NCI-H2171 (cell line): ENCODE measurements around the gene CEP85.
A peak's percentile ranks its signal among the peaks of the same experiment; 100 is the strongest.
"Not testable (repeated sequence)": the region's sequence is repeated elsewhere in the genome, so short reads cannot be mapped to it uniquely, and the experiment has no call there.

Experiments
- DNase-seq: peaks from one replicate; lab custom pipeline; 2025; lab: John Stamatoyannopoulos, UW

CEP85 gene

DNA sequence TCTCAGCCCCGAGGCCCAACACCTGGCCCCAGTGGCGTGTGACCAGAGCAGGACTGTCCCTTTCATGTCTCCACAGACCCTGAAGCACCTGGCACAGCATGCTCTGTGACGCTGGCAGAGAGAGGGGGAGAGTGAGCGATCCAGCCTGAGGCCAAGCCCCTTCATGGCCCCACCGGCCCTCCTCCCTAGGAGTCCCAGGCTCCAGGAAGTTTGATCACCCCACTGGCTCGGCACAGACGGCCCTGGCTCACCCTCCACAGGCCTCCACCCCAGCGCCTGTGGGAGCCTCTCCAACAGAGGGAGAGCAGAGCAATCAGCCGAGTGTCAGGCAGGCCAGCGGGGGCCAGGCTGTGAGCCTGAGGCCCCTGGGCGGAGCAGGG, 56.9 kb downstream of the CEP85 start:
- no peak for DNase-seq

DNA sequence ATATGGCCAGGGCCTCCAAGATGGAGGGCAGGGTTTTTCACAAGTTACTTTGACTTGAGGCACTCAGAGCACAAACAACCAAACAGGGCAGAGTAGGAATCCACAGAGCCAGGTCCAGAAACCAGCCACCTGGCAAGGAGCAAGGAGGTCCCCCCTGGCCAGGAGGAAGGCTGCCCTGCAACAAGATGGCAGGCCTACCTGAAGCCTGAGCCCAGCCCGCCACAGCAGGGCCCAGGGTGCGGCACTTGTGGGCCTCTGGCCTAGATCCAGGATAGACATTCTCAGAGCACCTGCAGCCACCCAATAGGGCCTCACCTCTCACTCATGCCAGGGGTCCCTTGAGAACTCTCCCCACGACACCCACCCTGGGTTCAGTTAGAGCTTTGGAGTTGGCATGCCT, 57.4 kb downstream of the CEP85 start:
- DNase-seq = no peak

DNA sequence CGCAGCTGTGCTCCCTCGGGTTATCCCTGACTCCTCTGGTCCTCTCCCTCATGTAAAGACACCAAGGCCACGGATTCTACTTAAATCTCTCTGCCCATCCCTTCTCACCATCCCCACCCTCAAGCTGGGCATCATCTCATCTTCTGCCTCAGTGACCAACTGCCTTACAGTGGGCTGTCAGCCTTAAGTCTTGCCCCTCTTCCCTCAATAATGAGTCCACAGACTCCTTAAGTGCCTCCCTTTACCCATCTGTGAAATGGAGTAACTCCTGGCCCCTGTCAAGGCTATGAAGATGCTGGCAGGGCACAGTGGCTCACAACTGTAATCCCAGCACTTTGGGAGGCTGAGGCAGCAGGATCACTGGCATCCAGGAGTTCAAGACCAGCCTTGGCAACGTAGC, 57.9 kb downstream of the CEP85 start:
- no peak for DNase-seq

DNA sequence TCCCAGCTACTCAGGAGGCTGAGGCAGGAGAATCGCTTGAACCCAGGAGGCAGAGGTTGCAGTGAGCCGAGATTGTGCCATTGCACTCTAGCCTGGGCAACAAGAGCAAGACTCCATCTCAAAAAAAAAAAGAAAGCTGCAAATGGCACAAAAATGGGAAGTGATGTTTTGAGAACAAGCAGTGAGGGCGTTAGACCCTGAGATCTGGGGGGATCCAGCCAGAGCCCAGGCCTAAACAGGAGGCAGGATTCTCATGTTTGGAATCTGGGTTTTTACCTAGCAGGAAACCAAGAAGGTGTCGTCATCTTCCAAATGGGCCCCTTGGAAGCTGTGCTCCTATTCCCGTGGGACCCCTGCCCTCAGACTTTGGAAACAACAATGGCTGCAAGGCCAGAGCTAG, 58.7 kb downstream of the CEP85 start:
- not testable (repeated sequence) for DNase-seq

DNA sequence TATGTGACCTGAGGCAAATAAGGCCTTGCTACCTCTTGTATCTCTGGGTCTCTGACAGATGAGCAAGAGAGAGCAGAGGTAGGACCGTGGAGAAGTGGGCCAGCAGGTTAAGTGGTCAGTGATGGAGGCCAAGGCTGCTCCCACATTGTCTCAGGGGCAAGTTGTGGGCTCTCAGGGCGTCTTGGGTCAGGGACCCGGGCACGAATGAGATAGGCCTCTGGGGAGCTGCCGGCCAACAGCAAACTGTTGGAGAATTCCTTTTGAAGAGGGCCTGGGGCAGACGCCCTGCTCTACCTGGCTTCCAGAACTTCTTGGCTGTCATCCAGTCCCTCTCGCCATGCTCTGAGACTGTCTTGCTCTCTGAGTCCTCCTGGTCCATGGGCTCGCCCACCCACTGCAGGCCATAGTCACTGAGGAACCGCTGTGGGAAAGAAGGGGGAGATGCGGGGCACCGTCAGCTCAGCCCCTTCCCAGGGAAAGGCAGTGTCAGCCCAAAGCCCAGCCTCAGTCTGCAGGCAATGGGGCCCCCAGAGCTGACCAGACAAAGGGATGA, 60.0 kb downstream of the CEP85 start:
- no peak for DNase-seq

DNA sequence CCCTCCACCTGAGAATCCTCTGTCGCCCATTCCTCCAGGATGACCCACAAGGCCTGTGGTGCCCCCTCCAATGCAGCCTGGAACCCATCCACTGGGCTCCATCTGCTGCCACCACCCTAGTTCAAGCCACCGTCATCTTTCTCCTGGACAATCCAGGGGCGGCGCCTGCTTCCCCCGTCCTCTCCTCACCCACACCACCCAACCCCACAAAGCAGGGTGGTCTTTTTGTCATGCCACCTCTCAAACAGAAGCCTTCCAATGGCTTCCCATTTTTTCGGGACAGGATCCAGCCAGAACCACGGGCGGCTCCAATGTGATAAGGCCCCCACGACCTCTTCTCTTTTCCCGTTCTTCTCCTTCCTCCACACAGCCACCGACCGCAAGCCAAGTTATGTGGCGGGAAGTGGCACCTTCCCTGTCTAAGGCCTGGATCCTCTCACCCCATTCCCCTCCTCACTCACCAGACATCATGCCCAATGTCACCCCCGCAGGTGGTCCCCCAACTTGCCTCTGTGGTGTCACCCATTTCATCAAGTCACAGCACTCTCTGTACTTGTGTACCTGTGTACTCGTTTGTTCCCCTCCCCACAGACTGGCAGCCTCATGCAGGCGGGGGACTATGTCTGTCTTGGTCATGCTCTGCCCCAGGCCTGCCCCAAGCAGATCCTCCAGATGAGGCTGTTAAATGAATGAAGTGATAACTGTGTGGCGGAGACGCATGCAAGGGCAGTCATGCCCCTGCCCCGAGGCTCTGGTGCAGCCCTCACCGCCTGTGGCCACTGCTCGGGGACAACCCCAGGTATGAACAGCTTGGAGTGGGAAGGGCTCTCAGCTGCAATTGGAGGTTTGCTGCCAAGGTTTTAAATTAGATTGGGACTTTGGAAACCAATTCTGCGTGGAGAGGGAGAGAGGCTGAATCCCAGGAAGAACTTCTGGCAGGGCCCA, 61.5 kb downstream of the CEP85 start:
- no peak for DNase-seq

DNA sequence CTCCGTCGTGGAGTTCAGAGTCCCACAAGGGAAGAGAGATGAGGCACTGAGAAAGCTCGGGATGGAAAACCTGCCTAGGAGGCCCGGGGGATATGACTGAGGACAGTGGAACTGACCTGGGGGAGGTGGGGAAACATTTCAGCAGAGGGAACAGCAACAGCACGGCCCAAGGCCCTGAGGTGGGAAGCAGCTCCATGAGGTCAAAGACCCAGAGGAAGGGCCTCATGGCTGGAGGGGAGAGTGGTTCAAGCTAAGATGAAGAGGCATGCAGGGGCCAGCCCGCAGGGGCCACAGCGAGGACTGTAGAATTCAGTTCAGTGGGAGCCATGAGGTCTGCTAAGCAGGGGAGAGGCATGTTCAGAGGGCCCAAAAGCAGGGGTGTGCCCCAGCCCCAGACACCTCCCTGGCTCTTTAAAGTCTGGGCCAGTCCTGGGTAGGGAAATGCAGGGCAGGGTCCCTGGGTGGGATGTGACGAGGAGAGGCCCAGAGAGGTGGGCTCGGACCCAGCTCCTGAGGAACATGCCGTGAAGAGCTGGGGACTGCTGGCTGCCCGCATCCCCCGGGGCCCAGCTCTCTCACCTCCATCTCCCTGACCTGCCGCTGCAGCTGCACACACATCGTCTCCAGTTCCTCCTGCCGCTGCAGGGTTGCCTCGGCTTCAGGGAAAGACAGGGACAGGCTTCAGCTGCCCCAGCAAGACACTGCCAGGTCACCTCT, 62.5 kb downstream of the CEP85 start:
- DNase-seq = no peak

DNA sequence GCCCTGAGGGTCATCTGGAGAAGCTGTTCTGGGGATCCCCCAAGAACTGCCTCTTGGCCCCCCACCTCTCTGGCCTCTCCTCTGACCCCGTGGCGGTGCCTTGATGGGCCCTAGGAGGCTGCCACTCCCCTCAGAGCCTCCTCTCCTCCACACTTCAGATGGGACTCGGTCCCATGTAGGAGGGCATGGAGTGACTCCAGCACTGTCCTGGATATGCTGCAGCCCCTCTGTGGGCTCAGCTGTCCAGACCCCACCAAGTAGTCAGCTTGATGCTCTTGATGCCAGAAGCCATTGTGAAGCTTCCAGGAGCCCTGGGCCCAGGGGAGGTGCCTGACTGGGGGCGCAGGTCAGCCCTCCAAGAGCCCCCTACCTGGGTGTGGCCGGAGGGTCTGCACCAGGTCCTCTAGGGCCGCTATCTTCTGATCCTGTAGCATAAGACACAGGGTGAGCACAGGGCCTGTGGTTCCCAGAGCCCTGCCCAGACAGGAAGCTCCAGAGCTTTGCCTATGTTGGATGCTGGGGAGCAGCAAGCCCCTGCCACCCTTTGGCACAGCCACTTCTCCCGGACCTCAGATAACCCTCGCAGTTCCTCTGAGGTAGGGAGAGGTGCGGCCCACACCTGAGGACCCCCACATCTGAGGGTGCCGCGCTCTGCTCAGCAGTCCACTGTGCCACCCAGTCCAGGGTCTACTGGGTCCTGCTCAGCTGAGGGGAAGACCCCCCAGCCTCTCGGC, 63.2 kb downstream of the CEP85 start:
- no peak for DNase-seq

DNA sequence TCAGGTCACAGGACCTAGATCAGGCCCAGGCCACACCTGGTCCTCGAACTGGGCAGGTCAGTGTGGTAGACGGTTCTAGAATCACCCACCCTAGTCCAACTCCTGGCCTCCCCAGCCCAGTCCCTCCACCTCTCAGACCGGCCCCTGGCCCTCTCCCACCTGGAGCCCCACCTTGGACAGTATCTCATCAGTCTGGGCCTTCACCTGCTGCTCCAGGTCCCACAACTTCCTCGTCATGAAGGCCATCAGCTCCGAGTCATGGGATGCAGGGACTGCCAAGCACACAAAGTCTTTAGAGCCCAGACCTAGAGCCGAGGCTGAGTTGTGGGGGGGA, 63.8 kb downstream of the CEP85 start:
- no peak for DNase-seq

DNA sequence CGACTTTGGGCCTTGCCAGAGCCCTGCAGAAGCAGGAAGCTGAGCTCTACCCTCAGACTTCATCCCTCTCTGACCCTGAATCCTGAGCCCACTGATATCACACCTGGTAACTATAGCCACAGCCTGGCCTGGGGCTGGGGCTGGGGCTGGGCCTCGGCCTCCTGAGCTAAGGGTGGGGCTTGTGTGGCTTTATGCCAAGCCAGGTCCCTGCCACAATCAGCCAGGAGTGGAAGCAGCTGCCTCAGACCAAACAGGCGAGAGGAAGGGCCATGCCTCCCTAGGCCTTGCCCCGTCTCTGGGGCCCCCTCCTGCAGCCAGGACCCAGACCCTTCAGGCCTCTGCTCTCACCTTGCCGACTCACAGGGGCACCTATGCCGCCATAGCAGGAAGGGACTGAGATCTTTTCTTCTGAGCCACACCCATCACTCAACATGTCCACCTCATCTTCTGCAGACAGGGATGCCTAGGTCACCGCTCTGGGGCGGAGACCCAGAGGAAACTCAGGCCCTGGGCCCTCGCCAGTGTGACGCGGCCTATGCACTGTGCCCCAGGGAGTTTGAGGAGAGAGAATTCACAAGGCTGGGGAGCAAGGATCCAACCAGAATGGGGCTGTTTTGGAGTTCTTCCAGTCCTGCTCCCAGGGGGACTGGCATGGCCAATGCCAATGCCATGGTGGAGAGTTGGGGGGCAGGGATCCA, 66.7 kb downstream of the CEP85 start:
- DNase-seq = no peak

DNA sequence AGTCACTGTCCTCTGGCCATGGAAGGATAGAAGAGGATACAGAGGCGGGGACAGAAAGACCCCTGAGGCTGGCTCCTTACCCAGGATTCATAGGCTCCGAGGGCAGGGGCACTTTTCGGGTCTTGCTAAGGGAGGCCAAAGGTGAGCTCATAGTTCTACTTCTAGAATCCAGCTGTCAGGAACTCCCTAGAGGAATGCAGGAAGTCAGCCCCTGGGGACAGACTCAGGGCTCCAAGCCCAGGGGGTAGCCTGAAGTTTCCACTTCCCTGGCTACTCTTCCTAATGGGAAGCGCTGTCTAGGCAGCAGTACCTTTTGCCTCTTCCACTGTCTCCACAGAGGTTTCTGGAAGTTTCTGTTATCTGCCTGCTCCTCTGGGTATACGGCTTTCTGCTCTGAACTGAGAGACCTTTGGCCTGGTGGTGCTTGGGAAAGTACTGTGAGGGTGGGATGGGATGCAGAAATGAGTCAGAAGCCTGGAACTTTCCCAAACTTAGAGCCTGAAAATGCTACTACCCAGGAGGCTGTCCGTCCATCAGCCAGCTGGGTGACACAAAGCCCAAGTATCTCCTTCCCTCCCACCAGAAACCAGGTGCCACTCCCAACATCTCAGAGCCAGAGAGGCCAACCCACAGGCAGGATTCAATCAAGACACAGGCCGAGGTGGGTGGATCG, 68.9 kb downstream of the CEP85 start:
- DNase-seq = peak; percentile 29

DNA sequence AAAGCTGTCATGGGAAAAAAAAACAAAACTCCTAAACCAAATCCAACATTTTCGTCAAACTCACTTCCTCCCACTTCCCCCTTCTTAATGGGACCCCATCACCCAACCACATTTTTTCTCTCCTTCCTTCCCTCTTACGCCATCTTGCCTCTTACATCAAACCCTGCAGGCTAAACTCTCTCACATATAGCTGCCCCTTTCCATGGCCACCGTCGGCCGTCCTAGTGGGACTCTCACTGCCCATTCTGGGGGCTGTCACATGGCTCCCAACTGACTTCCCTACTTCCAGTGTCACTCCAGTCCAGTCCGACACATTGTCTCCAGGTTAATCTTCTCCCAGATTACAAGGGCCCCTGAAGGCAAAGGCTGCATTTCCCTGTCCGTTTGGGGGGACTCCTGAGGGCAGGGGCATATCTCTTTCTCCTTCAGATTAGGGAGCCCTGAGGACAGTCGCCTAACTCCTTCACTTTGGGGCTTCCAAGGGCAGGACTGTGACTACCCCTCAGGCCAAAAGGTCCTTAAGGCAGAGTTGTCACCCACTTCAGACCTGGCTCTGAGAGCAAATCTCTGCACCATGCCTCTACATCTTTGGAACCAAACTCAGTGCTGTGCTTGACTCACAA, 71.8 kb downstream of the CEP85 start:
- no peak for DNase-seq

DNA sequence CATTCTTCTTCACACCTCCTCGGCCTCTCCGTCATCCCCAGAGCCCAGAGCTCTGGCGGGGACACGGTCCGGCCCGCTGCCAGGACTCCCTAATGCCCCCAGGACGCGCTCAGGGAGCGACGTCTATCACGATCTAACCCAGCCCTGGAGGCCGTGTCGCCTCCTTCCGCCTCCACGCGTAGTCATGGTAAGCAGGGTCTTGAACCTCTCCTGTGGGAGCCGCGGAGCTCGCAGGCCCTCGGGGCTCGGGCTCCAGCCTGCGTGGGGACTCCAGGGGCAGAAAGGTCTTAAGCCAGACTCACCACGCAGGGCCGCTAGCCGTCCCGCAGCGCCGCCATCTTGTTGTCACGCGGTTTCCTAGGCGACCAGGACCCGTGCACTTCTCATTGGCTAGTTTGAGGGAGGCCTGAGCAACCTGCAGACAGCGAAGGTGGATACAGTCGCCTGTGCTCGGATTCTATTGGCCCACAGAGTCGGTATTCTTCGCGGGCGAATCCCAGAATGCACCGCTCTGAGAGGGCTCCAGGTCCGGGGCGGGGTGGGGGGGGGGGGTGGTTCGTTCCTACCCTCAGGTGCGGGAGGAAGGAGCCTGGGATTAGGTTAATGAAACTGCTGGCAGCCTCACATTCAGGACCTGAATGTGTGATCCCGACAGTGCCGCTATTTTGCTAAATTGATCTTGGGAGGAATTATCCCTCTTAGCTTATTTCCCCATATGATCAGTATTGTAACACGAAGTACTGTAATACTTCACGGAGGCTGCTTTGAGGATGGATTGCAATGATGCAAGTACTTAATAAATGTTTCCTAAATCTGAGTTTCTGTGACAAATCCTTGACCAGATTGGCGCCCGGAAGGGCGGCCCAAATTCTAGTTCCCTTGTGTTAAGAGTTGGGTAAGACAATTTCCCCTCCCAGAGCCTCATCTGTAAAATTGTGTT, 72.6 kb downstream of the CEP85 start, which contains the start of gene UBXN11:
Gene UBXN11, minus strand, starts transcription at position 347 of the 940 bp plus-strand sequence. CDS start 3,753 bp downstream, outside the sequence.
- DNase-seq = peak; percentile 96

DNA sequence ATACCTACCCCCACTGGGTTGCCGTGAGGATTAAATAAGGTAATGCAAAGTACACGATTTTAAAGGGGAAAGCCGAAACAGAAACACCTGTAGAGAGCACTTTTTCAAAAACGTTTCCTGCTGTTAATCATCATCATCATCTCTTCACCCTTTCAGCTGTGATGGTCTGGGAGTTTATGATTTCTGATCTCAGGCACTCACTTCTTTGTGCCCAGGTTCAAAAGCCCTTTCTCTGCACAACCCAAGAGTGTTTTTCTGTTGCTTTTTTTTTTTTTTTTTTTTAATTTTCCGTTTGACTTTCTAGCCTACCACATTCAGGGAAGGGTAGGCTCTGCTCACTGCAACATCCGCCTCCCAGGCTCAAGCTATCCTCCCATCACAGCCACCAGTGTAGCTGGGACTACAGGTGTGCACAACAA, 73.4 kb downstream of the CEP85 start:
- no peak for DNase-seq

DNA sequence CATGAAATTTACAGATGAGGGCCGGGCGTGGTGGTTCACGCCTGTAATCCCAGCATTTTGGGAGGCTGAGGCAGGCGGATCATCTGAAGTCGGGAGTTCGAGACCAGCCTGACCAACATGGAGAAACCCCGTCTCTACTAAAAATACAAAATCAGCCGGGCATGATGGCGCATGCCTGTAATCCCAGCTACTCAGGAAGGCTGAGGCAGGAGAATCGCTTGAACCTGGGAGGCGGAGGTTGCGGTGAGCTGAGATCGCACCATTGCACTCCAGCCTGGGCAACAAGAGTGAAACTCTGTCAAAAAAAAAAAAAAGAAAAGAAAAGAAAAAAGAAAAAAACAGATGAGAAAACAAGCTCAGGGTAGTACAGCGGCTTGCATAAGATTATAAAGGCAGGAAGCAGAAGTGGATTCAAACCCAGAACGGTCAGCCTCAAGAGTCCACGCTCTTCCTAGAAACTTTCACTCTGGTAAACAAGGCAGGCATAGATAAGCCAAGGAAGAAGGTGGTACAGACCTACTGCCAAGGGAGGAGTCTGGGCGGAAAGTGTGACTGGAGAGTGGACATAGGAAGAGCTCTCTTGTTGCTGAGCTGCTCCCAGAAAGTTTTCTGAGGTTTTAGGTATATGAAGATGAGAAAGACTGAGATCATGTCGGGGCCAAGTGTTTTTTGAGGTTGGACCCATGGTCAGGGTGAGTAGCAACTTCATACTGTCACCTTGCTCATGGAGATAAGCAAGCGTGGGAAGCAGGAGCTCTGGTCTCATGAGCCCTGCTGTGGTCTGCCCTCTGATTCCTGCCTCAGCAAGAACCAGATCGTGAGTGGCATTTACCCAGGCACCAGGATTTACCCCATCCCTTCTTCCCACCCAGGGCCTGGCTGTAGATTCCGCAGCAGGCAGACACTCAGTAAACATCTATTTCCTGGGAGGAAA, 74.2 kb downstream of the CEP85 start:
- DNase-seq = not testable (repeated sequence)

DNA sequence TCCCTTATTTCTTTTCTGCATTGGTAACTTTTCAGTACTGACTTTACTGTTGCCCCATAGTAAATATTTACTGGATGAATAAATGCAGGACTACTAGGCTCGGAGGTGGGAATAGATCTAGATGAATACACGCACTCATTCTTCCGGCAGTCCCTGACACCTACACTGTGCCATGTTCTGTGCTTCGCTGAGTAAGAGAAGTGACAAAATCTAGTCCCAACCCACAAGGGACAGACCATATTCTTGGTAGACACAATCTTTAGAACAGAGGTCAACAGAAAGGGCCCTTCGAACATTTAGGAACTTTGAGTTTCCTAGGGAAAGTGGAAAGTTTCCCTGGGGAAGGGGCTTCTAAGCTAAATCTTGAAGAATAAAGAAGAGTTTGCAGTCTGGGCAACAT, 80.5 kb downstream of the CEP85 start:
- no peak for DNase-seq

DNA sequence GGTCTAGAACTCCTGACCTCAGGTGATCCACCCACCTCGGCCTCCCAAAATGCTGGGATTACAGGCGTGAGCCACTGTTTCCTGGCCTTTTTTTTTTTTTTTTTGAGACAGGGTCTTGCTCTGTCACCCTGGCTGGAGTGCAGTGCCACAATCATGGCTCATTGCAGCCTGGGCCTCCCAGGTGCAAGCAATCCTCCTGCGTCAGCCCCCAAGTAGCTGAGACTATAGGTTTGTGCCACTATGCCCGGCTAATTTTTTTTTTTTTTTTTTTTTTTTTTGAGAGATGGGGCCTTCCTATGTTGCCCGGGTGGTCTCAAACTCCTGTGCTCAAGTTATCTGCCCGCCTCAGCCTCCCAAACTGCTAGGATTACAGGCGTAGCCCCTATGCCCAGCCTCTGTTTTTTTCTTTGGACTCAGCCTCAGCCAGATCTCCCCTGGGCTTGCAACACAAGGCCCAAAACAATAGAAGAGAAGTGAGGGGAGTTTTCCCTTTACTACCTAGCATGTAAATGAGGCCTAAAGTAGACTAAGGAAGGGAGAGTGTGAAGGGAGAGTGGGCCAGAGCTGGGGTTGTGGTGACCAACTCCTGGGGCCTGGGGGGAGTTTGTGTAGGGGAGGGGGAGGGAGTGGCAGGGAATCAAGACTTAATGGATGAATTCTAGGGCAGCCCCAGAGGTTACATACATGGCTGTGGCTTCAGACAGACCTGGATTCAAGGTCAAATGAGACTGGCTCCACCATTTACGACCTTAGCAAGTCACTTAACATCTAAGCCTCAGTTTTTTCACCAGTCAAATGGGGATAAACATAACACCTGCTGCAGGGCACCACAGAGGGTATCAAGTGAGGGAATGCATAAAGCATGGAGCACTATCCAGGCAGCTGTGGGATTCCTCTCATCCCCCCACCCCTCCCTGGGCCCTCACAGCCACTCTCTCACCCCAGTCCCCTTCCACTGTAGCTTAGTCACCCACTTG, 82.2 kb downstream of the CEP85 start:
- no peak for DNase-seq
